Activated CD8-positive, alpha-beta memory T cell treated with anti-CD3 and anti-CD28 coated beads for 48 hours (primary cell): ENCODE results near the gene ALKBH2.
"Not testable (repeated sequence)": the region's sequence is repeated elsewhere in the genome, so short reads cannot be mapped to it uniquely, and the experiment has no call there.

Source experiments
- DNase-seq, 3 experiments: peaks; one replicate each; pipeline ENCODE4 v3.0.0-alpha.2; 2020; ENCODE audit warnings: low read depth in 2 of 3, low spot score in 2 of 3

The ALKBH2 gene

GRCh38 chr12:109069307-109070271 lies 23.7 kb downstream of the ALKBH2 start:
- no peak for DNase-seq

GRCh38 chr12:109065853-109066193 lies 27.4 kb downstream of the ALKBH2 start:
- DNase-seq, result no peak

GRCh38 chr12:109065154-109065852 lies 28.0 kb downstream of the ALKBH2 start:
- DNase-seq, result no peak

- DNase-seq, result no peak
These were observed 29.1 kb downstream of the ALKBH2 start for GRCh38 chr12:109064143-109064542.

- no peak for DNase-seq
These were observed 34.5 kb downstream of the ALKBH2 start for GRCh38 chr12:109058773-109059172.

DNA sequence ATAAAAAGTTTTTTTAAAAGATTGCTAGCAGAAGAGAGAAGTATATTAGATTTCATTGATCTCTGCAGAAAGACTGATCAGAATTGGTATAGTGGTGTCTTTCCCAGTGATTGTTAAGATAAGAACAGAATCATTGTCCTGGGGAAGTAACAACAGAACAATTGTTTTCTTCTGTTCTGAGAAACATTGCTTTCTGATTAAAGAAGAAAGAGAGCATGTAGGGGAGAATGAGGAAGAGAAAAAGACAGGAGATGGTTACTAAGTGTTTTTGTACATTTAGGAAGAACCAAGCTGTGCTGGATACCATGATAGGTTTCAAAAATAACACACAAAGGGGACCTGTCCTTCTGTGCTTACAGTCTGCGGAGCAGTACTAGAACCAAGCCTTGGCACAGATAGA lies 35.9 kb downstream of the ALKBH2 start:
- no peak for DNase-seq

- DNase-seq, result no peak
These were observed 36.4 kb downstream of the ALKBH2 start for GRCh38 chr12:109056891-109057290.

GRCh38 chr12:109054520-109054919 lies 38.8 kb downstream of the ALKBH2 start:
- DNase-seq, result no peak

- not testable (repeated sequence) for DNase-seq
These were observed 39.2 kb downstream of the ALKBH2 start for GRCh38 chr12:109054124-109054513.

GRCh38 chr12:109053382-109054123 lies 39.7 kb downstream of the ALKBH2 start:
- DNase-seq, result no peak

DNA sequence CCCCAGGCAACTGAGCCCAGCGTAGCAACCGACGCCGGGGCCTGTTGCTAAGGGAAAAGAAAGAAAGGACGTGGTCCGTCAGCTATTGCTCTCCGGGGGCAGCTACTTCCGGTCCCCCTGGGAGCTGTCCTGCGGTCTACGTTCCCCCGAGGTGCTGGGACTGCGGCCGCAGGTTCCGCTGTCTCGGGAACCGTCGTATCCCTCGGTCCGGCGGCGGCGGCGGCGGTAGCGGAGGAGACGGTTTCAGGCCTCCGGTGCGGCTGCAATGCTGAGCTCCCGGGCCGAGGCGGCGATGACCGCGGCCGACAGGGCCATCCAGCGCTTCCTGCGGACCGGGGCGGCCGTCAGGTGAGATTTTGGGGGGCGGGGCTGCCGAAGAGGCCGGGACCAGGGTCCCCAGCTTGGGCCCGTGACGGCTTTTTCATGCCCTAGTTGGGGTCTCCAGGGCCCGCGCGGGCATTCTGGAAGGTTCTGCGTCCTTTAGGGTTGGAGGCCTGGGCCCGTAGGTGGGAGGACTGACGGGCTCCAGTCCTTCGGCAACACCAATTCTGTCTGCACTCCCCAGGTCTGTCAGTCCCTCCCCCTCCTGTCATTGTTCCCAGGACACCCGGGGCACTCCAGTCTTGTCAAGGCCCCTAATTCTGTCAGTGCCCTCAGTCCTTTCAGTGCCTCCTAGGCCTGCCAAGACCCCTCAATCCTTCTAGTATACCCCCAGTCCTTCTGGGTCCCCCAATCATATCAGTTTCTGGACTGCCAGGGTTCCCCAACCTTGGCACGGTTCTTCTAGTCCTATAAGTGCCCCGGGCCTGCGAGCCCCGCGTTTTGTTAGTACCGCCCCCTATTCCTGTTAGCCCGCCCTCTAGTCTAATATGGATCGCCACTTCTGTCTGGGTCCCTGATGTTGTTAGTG lies 40.6 kb downstream of the ALKBH2 start, which contains the start of gene USP30:
Gene USP30 (plus strand): TSS at position 163 of the 910 bp plus-strand sequence. CDS start 103 bp downstream, at position 266.
- peak; percentile 57 to 66 (median 65) for DNase-seq

DNA sequence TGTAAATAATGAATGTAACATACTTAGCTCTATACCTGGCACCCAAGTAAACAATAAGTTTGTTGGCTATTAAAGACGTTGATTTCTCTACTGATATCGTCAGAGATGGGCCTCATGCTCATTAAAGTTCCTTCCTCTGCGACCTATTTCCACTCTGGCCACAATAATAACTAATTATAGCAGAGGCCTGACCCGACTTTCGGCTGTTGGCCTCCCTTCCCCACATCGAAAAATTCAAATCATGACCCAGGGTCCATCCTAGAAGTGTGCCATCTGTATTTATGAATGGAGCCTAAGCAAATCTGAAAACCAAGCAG lies 41.2 kb downstream of the ALKBH2 start:
- no peak for DNase-seq

GRCh38 chr12:109049794-109050193 lies 43.5 kb downstream of the ALKBH2 start:
- DNase-seq, result not testable (repeated sequence)

DNA sequence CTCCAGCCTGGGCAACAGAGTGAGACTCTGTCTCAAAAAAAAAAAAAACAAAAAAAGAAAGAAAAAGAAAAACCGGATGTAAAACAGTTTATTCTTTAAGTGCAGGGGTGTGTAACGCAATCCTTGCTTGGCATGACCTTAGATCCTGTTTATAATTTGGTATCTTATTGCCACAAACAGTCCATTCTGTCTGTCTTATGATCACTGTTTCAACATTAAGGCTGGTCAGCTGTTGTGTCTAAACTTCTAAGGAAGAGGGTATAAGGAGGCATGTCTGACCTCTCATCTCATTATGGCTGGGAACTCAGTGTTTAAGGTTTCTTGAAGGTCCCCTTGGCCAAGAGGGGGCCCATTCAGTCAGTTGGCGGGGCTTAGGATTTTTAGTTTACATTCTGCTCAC lies 44.6 kb downstream of the ALKBH2 start:
- not testable (repeated sequence) for DNase-seq

GRCh38 chr12:109047081-109047805 lies 46.0 kb downstream of the ALKBH2 start:
- no peak for DNase-seq

GRCh38 chr12:109044241-109044640 lies 49.0 kb downstream of the ALKBH2 start:
- DNase-seq, result no peak
